Stimulated activated CD8-positive, alpha-beta memory T cell treated with anti-CD3 and anti-CD28 coated beads, Interleukin-12 subunit alpha, Interleukin-12 subunit beta, amount 100 ng/mL, for 24 hours (primary cell): ENCODE measurements around the gene PRKAG2.
"Not testable (repeated sequence)": the region's sequence is repeated elsewhere in the genome, so short reads cannot be mapped to it uniquely, and the experiment has no call there.

ENCODE experiments used
- DNase-seq: peaks from one replicate; pipeline ENCODE4 v3.0.0-alpha.2; 2020; ENCODE audit errors: extremely low read depth

Gene PRKAG2

GRCh38 chr7:151768805-151769187 lies 108.1 kb downstream of the PRKAG2 start:
- no peak for DNase-seq

- no peak for DNase-seq
These were observed 109.4 kb downstream of the PRKAG2 start for GRCh38 chr7:151767557-151767956.

- DNase-seq: no peak
These were observed 112.6 kb downstream of the PRKAG2 start for GRCh38 chr7:151764056-151764920.

- DNase-seq: no peak
These were observed 113.4 kb downstream of the PRKAG2 start for GRCh38 chr7:151763420-151763984.

GRCh38 chr7:151762583-151763245 lies 114.2 kb downstream of the PRKAG2 start:
- no peak for DNase-seq

- DNase-seq: no peak
These were observed 115.0 kb downstream of the PRKAG2 start for GRCh38 chr7:151761957-151762356.

- DNase-seq: no peak
These were observed 115.7 kb downstream of the PRKAG2 start for GRCh38 chr7:151761231-151761630.

- no peak for DNase-seq
These were observed 117.3 kb downstream of the PRKAG2 start for GRCh38 chr7:151759591-151760042.

GRCh38 chr7:151758622-151759540 lies 118.0 kb downstream of the PRKAG2 start:
- no peak for DNase-seq

- DNase-seq: no peak
These were observed 119.6 kb downstream of the PRKAG2 start for GRCh38 chr7:151757274-151757673.

GRCh38 chr7:151756866-151757265 lies 120.0 kb downstream of the PRKAG2 start:
- no peak for DNase-seq

- DNase-seq: no peak
These were observed 120.7 kb downstream of the PRKAG2 start for GRCh38 chr7:151756076-151756731.

- DNase-seq: no peak
These were observed 121.6 kb downstream of the PRKAG2 start for GRCh38 chr7:151755131-151755801.

GRCh38 chr7:151754688-151755130 lies 122.2 kb downstream of the PRKAG2 start:
- no peak for DNase-seq

GRCh38 chr7:151754142-151754590 lies 122.7 kb downstream of the PRKAG2 start:
- DNase-seq: no peak

GRCh38 chr7:151752816-151753595 lies 123.9 kb downstream of the PRKAG2 start:
- no peak for DNase-seq

- DNase-seq: no peak
These were observed 124.9 kb downstream of the PRKAG2 start for GRCh38 chr7:151752037-151752436.

- DNase-seq: no peak
These were observed 128.2 kb downstream of the PRKAG2 start for GRCh38 chr7:151748733-151749132.

GRCh38 chr7:151748021-151748420 lies 128.9 kb downstream of the PRKAG2 start:
- not testable (repeated sequence) for DNase-seq

- no peak for DNase-seq
These were observed 131.2 kb downstream of the PRKAG2 start for GRCh38 chr7:151745706-151746105.
